ENCODE measurements around the gene CD248.
"Not testable (repeated sequence)": the region's sequence is repeated elsewhere in the genome, so short reads cannot be mapped to it uniquely, and the experiment has no call there.

Gene CD248

DNA sequence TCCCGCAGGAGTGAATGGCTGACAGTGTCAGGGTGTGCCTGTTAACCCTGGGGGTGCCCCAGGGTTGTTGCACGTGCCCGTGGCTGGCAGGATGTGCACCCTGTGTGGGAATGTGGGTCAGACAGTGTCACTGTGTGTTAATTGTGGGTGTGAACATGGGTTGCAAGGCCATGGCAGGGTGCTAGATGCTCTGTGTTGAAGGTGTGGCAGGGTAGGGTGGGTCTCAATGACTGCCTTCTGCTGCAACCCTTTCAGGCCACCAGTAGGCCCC is 11.1 kb upstream of the CD248 start:
- peak; percentile 75 for DNase-seq

DNA sequence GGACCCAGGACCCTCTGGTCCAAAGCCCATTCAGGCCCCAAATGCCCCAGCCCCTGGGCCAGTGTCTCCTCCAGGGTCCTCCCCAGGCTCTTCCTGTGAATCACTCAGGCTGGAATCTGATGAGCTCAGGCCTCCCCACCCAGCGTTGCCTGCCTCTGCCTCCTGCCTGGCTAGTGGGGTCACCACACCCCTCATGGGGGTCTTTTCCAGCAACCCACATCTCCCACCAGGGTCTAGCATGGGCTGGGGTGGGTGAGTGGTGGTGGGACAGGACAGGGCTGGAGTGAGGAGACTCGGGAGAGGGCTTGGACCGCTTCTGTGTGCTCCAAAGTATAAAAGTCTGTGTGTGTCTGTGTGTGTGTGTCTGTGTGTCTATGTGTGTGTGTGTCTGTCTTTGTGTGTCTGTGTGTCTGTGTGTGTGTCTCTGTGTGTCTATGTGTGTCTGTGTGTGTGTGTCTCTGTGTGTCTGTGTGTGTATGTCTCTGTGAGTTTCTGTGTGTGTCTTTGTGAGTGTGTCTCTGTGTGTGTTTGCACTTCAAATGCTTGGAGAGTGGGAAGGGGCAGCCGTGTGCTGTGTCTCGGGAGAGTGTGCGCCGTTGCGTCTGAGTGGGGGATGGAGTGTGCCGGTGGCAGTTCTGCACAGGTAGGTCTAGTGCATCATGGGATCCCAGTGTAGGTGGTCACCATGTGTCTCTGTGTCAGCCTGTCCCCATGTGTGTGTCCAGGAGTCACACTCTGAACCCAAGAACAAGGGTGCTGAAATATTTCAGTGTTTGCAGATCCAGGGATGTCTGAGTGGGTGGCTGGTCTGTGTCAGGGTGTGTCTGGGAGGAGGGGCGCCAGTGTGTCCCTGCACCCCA is 10.6 kb upstream of the CD248 start:
- DNase-seq, result no peak

DNA sequence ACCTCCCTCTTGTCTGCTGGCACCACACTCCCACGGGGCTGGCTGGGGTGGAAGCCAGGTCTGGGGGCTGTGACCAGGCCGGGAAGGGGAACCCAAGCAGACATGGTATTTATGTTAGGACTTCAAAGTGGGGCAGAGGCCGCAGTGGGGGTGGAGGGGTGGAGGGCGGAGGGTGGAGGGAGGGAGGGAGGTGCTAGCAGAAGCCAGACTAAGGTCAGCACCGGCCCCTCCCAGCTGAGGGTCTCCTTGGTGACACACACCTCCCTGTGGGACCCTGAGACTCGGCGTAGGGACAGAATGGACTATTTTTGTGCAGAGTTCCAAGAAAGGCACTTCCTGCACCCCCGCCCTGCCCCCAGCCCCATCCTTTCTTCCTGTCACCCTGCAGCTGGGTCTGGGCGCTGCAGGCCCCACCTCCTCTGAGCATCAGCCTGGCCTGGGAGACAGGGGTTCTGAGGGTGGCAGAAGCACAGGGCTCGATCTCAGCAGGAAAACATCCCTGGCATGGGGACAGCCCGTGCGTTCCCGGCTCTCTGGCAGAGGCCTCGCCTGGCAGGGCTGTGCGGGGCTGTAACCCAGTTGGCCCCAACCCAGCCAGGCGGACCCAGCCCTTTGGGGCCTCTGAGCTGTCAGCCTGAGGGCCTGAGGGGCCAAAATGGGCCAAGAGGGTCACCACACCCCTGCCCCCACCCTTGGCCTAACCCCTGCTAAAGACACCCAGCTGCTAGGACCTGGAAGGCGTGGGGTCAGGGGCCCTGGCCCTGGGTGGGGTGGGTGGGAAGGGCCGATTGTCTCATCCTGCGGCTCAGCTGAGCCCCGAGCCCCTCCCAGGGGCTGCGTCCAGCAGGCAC is 9.6 kb upstream of the CD248 start:
- peak; percentile 34 for DNase-seq

DNA sequence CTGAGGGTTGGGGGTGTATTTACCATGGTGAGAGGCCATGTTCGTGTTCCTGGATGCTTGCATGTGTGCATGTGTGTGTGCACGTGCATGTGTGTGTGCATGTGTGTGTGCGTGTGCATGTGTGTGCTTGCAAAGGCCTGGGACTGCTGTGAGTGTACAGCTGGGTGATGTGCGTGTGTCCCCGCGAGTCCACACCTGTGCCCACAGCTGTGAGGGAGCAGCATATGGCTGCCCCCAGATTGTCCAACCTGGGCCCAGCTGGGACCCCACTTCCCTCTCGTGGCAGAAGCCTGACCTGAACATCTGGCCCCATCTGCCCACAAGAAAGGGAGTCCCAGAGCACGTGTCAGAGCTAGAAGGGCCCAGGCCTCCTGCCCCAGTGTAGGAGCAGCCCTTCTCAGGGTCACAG is 8.4 kb upstream of the CD248 start:
- no peak for DNase-seq

DNA sequence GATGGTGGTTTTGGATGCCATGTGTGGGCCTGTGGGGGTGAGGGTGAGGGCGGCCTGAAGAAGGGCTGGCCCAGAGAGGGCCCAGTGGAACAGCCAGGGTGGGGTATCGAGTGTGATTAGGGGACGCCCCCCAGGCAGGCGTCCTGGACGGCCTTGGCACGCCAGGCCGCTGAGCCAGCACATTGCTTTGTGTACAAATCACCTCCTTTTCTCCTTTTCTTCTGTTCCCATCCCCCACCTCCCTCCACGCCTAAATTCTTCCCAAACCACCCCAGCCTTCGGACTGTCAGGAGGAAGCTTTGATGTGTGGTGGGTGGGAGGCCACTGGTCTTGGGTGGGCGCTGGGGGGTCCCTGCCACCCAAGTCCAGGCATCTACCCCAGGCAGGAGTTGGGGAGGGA is 7.8 kb upstream of the CD248 start:
- no peak for DNase-seq

DNA sequence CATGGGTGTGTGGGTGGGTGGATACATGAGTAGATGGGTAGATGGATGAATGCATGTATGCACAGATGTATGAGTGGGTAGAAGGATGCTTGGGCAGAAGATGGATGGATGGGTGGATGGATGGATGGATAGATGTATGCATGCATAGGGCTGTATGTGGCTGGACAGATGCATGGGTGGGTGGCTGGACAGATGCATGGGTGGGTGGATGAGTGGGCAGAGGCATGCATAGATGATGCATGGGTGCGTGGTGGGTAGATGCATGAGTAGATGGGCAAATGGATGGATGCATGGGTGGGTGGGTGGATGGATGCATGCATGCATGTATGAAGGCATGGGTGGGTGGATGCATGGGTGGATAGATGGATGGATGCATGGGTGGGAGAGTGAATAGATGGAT is 6.8 kb upstream of the CD248 start:
- DNase-seq, result no peak

DNA sequence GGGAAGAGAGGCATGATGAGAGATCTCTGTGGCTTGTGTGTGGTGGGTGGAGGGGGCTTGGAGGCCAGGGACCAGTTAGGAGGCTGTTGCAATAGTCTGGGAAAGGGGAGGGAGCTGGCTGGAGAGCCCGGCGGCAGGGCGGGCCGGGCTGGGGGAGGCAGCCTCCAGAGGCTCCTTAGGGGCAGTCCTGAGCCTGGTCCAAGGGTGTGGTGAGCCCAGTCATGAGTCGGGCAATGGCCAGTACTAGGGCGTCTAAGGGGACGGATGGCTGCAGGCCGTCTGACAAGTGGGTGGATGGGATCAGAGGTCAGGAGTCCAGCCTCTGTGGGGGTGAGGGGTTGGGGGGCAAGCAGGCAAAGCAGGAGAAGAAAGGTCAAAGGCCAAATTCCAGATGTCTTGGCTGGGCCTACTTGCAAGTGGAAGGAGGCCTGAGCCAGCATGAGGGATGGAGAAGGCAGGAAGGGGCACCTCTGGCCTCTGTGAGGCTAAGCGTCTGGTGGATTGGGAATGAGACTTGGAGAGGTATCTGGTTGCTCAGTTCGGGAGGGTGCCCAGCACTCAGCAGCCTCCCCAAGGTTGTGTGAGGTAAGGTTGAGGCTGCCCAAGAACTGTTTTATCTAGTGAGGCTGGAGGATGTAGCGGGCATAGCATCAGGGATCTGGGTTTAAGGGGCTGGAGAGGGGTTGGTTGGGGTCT is 6.0 kb upstream of the CD248 start:
- no peak for DNase-seq

DNA sequence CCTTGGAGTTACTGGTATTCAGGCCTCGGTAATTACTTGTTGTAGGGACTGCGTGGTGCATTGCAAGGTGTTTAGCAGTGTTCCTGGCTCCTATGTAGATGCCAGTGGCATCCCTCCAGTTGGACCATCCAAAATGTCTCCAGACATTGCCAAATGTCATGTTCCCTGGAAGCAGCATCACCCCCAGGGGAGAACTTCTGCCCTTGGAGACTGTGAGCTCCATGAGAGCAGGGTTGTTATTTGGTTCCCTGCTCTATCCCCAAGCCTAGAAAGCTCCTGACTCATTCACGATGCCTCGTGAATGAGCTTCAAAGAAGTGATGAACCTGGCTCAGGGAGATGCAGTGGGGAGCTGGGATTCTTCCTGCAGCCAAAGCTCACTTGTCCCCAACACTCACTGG is 4.8 kb upstream of the CD248 start:
- DNase-seq, result no peak

DNA sequence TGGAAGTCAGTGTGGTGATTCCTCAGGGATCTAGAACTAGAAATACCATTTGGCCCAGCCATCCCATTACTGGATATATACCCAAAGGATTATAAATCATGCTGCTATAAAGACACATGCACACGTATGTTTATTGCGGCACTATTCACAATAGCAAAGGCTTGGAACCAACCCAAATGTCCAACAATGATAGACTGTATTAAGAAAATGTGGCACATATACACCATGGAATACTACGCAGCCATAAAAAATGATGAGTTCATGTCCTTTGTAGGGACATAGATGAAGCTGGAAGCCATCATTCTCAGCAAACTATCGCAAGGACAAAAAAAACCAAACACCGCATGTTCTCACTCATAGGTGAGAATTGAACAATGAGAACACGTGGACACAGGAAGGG is 3.9 kb upstream of the CD248 start:
- DNase-seq, result not testable (repeated sequence)

DNA sequence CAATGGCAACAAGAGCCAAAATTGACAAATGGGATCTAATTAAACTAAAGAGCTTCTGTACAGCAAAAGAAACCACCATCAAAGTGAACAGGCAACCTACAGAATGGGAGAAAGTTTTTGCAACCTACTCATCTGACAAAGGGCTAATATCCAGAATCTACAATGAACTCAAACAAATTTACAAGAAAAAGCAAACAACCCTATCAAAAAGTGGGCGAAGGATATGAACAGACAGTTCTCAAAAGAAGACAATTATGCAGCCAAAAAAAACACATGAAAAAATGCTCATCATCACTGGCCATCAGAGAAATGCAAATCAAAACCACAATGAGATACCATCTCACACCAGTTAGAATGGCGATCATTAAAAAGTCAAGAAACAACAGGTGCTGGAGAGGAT is 3.4 kb upstream of the CD248 start:
- DNase-seq, result not testable (repeated sequence)

DNA sequence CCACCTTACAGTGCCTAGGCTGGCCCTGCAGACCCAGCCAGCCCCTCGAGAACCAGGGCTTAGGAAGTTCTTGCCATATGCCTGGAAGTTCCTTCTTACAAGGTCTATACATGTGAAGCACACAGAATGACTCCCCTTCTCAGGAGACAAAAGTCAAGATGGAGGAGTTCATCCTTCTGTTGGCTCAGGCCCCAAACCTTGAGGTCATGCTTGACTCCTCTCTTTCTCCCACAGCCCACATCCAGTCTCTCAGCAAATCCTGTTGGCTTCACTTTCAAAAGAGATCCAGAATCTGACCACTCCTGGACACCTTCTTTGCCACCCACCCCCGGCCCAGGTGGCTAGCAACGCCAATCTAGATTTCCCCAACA is 1.7 kb upstream of the CD248 start:
- no peak for DNase-seq

DNA sequence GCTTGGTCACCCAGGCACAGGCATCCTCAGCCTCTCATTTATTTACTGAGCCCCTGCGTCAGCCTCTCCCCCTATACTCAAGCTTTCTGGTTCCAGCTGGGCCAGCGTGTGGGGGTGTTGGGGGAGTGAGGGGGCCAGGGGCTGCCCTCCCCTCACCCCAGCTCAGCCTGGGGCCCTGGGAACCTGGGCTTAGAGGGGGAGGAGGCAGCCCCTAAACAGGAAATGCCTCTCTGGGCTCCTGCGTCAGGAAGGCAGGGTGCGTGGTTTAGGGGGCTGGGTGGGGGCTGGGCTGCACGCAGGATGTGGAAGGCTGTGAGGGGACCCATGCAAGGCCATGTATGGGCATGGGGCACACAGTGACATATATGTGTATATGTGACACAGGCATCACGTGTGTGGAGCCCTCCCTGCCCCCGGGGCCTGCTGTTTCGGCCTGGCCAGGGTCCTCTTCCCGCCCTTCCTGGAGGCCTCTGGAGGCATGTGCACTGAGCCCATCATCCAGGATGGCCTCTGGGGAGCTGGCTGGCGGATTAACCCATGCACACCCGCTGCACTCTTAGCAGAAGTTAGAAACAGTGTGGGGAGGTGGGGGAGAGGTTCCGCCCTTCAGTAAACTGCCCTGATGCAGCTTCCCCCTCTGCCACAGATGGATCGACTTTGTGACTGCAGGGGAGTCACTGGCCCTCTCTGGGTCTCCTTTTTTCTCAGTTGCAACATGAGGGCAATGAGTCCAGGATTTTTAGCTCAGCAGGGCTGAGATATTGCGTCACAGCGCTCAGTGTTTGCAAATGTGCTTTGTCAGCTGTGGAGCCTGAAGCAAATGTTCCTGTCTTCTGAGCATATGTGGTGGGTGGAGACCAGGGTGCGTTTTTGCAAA is 1.1 kb upstream of the CD248 start:
- peak; percentile 75 for DNase-seq

DNA sequence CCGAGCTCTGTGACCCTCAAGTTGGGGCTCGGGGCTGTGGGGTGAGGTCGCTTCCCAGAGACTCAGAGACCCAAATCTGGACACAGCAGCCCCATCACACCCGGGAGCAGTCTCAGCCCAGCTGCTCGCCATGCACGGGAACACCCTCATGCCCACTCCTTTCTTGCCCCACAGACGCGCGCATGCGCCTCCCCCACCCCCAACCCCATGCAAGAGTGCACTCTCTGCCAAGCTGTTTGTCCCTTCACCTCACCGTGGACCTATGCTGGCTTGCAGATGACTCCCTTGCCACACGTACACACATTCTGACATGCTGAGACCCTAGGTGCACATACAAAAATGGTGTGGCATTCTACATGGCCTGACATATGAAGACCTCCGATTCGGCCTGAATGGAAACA is 478 bp upstream of the CD248 start:
- peak; percentile 45 for DNase-seq

DNA sequence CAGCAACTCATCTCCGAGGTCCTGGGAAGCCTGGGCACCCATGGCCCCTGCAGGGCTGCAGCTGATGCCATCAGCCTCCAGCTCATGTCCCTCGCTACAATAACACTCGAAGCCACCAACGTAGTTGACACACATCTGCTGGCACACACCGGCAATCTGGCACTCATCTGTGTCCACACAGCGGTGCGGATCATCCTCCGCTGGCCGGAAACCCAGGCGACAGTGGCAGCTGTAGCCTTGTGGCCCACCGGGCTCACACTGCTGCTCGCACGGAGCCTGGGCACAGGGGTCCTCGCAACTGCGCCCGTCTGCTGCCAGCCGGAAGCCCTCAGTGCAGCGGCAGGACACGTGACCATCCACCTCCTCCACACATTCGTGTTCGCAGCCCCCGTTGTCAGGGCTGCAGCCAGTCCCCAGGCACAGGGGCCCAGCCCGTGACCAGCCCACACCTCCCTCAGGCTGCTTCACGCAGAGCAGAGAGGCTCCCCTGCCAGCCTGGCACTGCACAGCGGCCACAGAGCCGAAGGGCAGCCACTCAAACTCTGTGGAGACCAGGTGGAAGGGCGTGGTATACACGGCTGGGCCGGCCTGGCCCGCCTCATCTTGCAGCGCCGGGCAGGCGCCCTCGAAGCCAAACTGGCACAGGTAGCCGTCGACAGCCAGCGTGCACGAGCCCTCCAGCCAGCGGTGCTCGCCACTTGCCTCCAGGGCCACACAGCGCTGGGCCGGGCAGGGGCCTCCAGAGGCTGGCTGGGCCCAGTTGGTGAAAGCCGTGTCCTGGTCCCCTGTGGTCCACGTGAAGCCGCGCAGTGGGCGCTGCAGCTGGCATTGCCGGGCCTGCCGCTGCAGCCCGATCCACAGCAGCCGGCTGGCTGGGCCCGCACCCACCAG is 678 bp downstream of the CD248 start:
- DNase-seq, result no peak

DNA sequence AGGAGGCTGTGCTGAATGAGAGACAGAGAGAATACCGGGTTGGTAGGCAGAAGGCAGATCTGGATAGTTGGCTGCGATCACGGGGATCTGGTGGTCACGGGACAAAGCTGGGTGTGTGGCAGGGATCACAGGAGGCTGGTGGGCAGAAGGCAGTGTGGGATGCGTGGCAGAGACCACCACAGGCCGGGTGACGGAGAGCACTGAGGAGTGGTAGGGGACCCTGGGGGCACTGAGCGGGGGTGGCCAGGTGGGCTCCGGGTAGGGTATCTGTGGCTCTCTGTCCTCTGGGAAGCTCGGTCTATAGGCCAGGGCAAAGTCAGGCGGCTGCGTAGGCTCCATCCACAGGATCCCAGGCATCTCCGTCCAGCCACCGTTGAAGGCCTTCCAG is 1.4 kb downstream of the CD248 start:
- DNase-seq, result no peak

DNA sequence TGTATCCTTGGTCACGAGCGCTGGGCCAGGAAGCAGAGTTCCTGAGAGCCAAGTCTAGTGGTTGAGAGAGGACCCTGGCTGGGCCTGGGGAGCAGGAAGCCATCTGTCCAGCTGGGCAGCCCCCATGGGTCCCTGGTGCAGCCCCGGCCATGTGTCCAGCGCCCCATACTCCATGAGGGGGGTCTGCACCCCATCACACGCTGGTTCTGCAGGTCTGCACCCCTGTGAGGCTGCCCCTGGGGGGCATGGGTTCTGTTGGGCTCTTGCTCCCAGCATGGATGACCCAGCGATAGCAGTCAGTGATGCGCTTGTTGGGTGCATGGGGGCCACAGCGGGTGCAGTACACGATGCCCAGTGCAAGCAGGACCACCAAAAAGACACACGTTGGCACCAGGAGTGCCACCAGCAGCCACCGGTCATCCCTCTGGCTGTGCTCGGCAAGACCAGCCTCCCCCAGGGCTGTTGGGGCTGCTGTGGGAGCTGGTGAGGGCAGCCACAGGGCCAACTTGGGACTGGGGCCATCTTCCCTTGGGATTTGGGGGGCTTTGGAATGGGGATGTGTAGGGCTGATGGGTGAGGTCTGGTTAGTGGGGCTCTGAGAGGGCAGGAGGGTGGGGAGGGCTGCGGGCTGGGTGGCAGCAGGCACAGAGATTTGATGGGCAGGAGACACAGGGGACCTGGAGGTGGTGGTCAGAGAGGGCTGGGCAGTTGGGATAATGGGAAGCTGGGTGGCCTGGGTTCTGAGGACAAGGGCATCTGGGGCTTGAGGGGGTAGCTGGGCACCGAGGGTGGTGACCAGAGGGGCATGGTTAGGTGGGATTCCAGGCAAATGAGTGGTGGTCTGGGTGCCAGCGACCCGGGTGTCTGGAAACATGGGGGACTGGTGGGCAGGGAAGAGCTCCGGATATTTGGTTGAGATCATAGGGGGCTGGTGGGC is 2.0 kb downstream of the CD248 start:
- no peak for DNase-seq

DNA sequence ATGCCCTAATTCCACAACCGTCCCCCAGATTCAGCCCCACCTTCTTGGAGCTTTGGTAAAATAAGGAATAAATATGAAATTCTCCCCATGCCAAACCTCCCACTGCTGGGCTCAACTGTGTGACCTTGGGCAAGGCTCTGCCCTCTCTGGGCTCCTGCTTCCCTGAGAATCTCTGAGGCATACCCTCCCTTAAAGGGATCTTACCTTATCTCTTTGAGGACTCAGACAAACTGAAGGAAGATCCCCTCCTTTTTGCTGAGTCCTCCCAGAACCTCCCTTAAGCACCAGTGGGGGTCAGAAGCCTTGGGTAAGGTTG is 2.7 kb downstream of the CD248 start:
- no peak for DNase-seq

DNA sequence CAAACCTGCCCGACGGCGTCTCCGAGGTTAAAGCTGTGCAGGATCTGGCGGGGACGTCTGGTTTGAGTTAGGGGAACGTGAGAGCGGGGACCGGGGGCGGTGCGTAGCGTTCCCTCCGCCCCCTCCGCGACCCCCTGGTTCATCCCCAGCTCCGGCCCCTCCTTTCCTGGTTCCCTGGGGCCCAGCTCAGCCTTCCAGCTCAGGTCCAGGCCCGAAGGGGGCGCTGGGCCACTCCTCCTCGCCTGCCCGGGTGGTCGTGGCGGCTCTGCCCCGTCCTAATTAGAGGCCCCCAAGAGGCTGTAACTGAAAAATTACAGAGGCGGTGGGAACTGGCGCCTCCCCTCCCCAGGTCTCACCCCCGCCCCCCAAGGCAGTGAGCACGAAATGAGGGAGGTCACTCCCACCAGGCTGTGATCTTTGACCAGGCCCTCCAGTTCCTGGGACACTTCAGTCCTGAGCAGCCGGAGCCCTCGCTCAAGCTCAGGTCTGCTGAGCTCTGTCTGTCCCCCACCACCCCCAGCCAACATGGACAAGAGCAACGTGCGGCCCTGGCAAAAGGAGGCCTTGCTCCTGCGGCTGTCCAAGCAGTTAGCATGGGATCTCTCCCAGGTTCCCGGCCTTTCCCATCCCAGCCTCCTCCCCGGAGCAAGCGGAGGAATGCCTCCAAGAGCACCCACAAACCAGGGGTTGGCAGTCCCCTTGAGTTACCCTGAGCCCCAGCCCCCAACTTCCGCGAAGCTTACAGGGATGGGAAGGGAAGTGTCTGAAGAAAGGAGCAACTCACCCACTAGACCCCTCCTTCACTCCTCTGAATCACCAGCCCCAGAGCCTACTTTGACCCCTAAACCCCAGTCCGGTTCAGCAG is 3.3 kb downstream of the CD248 start:
- no peak for DNase-seq

DNA sequence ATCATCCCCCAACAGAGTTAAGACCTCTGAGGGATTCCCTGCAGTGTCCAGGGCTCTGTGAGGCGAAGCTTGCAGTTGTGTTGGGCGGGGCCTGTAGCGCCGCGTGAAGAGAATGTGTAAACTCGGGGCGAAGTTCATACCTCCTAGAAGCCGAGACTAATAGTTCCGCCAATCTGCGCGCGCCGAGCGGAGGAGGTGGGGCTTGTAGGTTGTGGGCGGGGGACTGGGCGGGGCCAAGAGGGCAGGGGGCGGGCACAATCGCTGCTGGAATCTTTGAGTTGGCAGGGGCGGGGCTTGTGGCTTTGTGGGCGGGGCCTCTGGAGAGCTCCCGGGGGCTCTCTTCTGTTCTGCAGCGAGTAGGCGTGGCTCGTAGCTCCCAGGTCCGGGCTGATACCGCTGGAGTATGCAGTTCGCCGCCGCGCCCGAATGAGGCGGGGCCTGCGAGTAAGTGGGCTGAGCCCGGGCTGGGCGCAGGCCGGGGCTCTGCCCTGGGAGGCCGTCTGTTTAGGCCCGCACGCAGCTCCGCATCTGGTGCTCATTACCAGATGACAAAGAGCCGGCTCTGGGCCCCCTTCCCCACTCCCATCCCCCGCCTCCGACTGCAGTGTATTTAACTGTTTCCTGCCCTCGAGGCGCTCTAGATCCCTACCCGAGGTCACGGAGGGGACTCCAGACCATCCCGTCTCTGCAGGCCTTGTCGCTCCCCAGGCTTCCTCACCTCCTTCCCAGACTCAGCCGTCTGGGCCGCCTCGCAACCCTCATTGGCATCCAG is 4.1 kb downstream of the CD248 start:
- DNase-seq, result peak; percentile 99

Data from CD4-positive, alpha-beta T cell treated with Interleukin-17A for 1 hour (primary cell).